ENCODE results near the gene ANXA1. TPM values are rescaled to one million over a fixed set of nuclear protein-coding genes. Genes with fewer than 3 reads are reported as not detected.

The ANXA1 gene
- total RNA-seq, 1 experiment from 2014 or later: 731 TPM

GRCh38 chr9:73158723-73159122, 7.1 kb downstream of the ANXA1 start:
- DNase-seq (ENCODE audit: unreplicated experiment): no peak
- TF ChIP-seq CTCF (IDR thresholded peaks at IDR 0.05; ENCODE audit: unreplicated experiment): no peak
- intact Hi-C loops (cut with micrococcal nuclease): no loop called here
- H3K27me3 Mint-ChIP-seq (ENCODE audit: insufficient read depth, unreplicated experiment): no peaks in the 10 kb centered on the region
- peaks cover 100% of the 10 kb centered on the region for H3K36me3 Mint-ChIP-seq (ENCODE audit: insufficient read depth, unreplicated experiment)
- ChIA-PET POLR2A (interaction anchor here (0.6 to 5.1 kb wide), 7 partner anchors 14 to 778 kb away, joined by 3 to 95 read pairs (median 7); no protein-coding TSS in a partner anchor), CTCF (interaction anchor here (1.9 to 2.2 kb wide), 2 partner anchors 50 to 53 kb away, joined by 5 to 18 read pairs; no protein-coding TSS in a partner anchor)
- H3K4me1 Mint-ChIP-seq (ENCODE audit: insufficient read depth, unreplicated experiment): peaks cover 28% of the 10 kb centered on the region
- H3K27ac Mint-ChIP-seq (ENCODE audit: low read depth, unreplicated experiment): no peak overlapping the region
- H3K4me3 Mint-ChIP-seq (ENCODE audit: unreplicated experiment): no peak overlapping the region
- no peaks in the 10 kb centered on the region for H3K9me3 Mint-ChIP-seq (ENCODE audit: unreplicated experiment)
- no TSS peak for BruUV-seq (replicated peaks)

GRCh38 chr9:73160868-73161267, 9.2 kb downstream of the ANXA1 start:
- Mint-ChIP-seq H3K4me3 (ENCODE audit: unreplicated experiment) (no peak overlapping the region), H3K4me1 (ENCODE audit: insufficient read depth, unreplicated experiment) (peaks cover 14% of the 10 kb centered on the region), H3K36me3 (ENCODE audit: insufficient read depth, unreplicated experiment) (peaks cover 100% of the 10 kb centered on the region), H3K9me3 (ENCODE audit: unreplicated experiment) (no peaks in the 10 kb centered on the region), H3K27me3 (ENCODE audit: insufficient read depth, unreplicated experiment) (no peaks in the 10 kb centered on the region), H3K27ac (ENCODE audit: low read depth, unreplicated experiment) (no peak overlapping the region)
- BruUV-seq (replicated peaks): no TSS peak
- ChIA-PET POLR2A (interaction anchor here (1.2 to 2.3 kb wide), 8 partner anchors 9 to 52 kb away, joined by 5 to 16 read pairs (median 6); partner anchors contain the start of gene ANXA1), CTCF (interaction anchor here (0.6 to 1.8 kb wide), 4 partner anchors 12 to 1122 kb away, joined by 3 to 11 read pairs (median 4); no protein-coding TSS in a partner anchor)
- TF ChIP-seq CTCF (IDR thresholded peaks at IDR 0.05; ENCODE audit: unreplicated experiment): no peak
- no peak for DNase-seq (ENCODE audit: unreplicated experiment)
- intact Hi-C loops (cut with micrococcal nuclease): no loop called here

- POLR2A ChIA-PET: interaction anchor here (0.6 to 1.9 kb wide), 7 partner anchors 8 to 50 kb away, joined by 3 to 10 read pairs (median 3); partner anchors contain the start of gene ANXA1
- H3K36me3 Mint-ChIP-seq (ENCODE audit: insufficient read depth, unreplicated experiment): peaks cover 100% of the 10 kb centered on the region
- BruUV-seq (replicated peaks): no TSS peak
- DNase-seq (ENCODE audit: unreplicated experiment): no peak
- H3K27ac Mint-ChIP-seq (ENCODE audit: low read depth, unreplicated experiment): no peak overlapping the region
- no peaks in the 10 kb centered on the region for H3K9me3 Mint-ChIP-seq (ENCODE audit: unreplicated experiment)
- H3K4me3 Mint-ChIP-seq (ENCODE audit: unreplicated experiment): no peak overlapping the region
- TF ChIP-seq CTCF (IDR thresholded peaks at IDR 0.05; ENCODE audit: unreplicated experiment): no peak
- peaks cover 4% of the 10 kb centered on the region for H3K4me1 Mint-ChIP-seq (ENCODE audit: insufficient read depth, unreplicated experiment)
- CTCF ChIA-PET: interaction anchor here (0.5 to 1.8 kb wide), 4 partner anchors 10 to 176 kb away, joined by 3 to 6 read pairs (median 4); no protein-coding TSS in a partner anchor
- intact Hi-C loops (cut with micrococcal nuclease): no loop called here
- H3K27me3 Mint-ChIP-seq (ENCODE audit: insufficient read depth, unreplicated experiment): no peaks in the 10 kb centered on the region
These were observed 11.5 kb downstream of the ANXA1 start for GRCh38 chr9:73162987-73163768.

GRCh38 chr9:73165911-73166310, 14.2 kb downstream of the ANXA1 start:
- H3K27me3 Mint-ChIP-seq (ENCODE audit: insufficient read depth, unreplicated experiment): no peaks in the 10 kb centered on the region
- POLR2A ChIA-PET: interaction anchor here (0.7 to 1.2 kb wide), 4 partner anchors 10 to 32 kb away, joined by 3 to 5 read pairs (median 3); no protein-coding TSS in a partner anchor
- intact Hi-C loops (cut with micrococcal nuclease): no loop called here
- H3K4me3 Mint-ChIP-seq (ENCODE audit: unreplicated experiment): no peak overlapping the region
- BruUV-seq (replicated peaks): no TSS peak
- H3K36me3 Mint-ChIP-seq (ENCODE audit: insufficient read depth, unreplicated experiment): peaks cover 100% of the 10 kb centered on the region
- H3K9me3 Mint-ChIP-seq (ENCODE audit: unreplicated experiment): no peaks in the 10 kb centered on the region
- H3K27ac Mint-ChIP-seq (ENCODE audit: low read depth, unreplicated experiment): no peak overlapping the region
- peaks cover 6% of the 10 kb centered on the region for H3K4me1 Mint-ChIP-seq (ENCODE audit: insufficient read depth, unreplicated experiment)
- CTCF ChIA-PET: interaction anchor here (0.6 to 1.7 kb wide), 6 partner anchors 10 to 152 kb away, joined by 3 to 6 read pairs (median 4); no protein-coding TSS in a partner anchor
- DNase-seq (ENCODE audit: unreplicated experiment): no peak
- no peak for TF ChIP-seq CTCF (IDR thresholded peaks at IDR 0.05; ENCODE audit: unreplicated experiment)
